Measurements from ENCODE around the gene AFTPH.

GRCh38 chr2:64586883-64587481 is 62.9 kb downstream of the AFTPH start:
- TF ChIP-seq EP300 (IDR thresholded peaks at IDR 0.05) = no peak
- peak; percentile 46 to 73 (median 51) for TF ChIP-seq CTCF (IDR thresholded peaks at IDR 0.05)
